ENCODE results near the gene LMAN1L.
A peak's percentile ranks its signal among the peaks of the same experiment; 100 is the strongest.

DNA sequence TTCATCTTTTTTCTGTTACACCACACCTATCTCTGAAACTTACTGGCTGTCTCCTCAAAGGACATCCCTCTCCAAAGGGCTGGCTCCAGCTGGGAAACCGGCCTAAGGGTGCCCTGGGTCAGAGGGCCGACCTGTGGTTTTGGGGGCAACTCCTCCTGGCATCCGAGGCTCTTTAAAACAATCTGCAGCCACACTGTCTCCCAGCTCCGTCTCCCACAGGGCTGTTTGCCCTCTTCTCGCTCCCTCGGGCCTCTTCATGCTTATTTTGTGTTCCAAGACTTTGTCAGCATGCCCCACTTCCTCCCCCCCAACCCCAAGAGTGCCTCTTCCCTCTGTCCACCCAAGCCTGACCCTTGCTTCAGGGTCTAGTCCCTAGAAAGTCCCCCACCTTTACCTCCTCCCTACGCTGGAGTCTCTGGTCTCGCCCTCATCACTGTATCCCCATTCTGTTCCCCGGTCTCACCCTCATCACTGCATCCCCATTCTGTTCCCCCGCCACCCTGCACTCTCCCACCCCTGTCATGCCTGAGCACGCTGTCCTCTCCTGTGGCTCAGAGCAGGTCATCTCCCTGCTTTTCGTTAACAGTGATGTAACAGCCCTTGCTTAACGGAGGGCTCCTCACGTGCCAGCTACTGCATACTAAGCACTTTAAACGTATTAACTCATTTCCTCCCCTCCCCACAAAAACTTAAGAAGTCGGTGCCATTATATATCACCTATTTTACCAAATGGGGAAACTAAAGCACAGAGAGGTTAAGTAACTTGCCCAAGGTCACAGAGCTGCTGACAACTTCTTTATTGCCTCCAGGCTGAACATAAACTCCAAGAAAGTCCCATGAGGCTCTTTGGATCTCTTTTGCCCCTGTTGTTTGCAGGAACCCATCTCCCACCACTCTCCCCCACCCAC lies 31.9 kb upstream of the LMAN1L start:
- TF ChIP-seq CTCF (IDR thresholded peaks at IDR 0.05; ENCODE audit: low read depth, low read length, missing input control) (no peak), SP1 (IDR thresholded peaks at IDR 0.05) (peak; percentile 51), RXRA (IDR thresholded peaks at IDR 0.05) (peak; percentile 75 to 80), JUND (IDR thresholded peaks at IDR 0.05) (no peak), MAX (IDR thresholded peaks at IDR 0.05) (peak; percentile 59), GABPA (IDR thresholded peaks at IDR 0.05 in 1 of 2, conservative IDR thresholded peaks at IDR 0.05 in 1 of 2) (no peak), RAD21 (IDR thresholded peaks at IDR 0.05) (no peak)
- TF ChIP-seq, protein P1, sequence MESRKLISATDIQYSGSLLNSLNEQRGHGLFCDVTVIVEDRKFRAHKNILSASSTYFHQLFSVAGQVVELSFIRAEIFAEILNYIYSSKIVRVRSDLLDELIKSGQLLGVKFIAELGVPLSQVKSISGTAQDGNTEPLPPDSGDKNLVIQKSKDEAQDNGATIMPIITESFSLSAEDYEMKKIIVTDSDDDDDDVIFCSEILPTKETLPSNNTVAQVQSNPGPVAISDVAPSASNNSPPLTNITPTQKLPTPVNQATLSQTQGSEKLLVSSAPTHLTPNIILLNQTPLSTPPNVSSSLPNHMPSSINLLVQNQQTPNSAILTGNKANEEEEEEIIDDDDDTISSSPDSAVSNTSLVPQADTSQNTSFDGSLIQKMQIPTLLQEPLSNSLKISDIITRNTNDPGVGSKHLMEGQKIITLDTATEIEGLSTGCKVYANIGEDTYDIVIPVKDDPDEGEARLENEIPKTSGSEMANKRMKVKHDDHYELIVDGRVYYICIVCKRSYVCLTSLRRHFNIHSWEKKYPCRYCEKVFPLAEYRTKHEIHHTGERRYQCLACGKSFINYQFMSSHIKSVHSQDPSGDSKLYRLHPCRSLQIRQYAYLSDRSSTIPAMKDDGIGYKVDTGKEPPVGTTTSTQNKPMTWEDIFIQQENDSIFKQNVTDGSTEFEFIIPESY (IDR thresholded peaks at IDR 0.05), result peak; percentile 23
